Stimulated activated CD4-positive, alpha-beta T cell treated with anti-CD3 and anti-CD28 coated beads, Interleukin-2, amount 100 ng/mL, for 24 hours (primary cell): ENCODE data around the gene RLF.
"Not testable (repeated sequence)": the region's sequence is repeated elsewhere in the genome, so short reads cannot be mapped to it uniquely, and the experiment has no call there.

Source experiments
- DNase-seq, 2 donors: peaks; one replicate each; pipeline ENCODE4 v3.0.0-alpha.2; 2020

The RLF gene

DNA sequence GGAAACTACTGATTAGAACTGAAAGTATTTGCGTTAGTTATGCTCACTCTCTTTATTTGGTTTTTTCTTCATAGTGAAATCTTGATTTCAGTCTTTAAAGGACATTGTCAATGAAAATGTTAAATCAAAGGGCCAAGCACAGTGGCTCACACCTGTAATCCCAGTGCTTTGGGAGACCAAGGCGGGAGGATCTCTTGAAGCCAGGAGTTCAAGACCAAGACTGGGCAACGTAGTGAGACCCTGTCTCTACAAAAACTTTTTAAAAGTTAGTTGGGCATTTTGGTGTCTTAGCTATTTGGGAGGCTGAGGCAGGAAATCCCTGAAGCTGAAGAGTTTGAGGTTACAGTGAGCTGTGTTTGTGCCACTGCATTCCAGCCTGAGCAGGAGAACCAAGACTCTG lies 13.6 kb downstream of the RLF start:
- no peak for DNase-seq

DNA sequence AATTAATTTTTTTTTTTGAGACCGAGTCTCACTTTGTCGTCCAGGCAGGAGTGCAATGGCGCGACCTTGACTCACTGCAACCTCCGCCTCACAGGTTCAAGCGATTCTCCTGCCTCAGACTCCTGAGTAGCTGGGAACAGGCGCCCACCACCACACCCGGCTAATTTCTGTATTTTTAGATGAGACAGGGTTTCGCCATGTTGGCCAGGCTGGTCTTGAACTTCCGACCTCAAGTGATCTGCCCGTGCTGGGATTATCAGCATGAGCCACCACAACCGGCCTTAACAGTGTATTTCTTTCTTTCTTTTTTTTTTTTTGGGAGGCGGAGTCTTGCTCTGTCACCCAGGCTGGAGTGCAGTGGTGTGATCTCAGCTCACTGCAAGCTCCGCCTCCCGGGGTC lies 15.8 kb downstream of the RLF start:
- not testable (repeated sequence) for DNase-seq

DNA sequence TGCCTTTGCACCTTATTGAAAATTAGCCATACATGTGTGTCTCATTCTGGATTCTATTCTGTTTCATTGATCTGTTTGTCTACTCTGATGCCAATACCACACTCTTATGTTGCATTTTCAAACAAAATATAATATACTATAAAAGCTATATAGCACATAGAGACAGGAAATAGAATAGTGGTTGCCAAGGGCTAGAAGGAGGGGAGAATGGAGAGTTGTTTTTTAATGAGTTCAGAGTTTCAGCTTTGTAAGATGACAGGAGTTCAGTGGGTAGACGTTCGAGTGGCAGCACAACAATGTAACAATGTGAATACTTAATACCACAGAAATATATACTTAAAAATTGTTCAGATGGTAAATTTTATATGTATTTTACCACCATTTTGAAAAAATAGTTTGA lies 17.0 kb downstream of the RLF start:
- DNase-seq: no peak

DNA sequence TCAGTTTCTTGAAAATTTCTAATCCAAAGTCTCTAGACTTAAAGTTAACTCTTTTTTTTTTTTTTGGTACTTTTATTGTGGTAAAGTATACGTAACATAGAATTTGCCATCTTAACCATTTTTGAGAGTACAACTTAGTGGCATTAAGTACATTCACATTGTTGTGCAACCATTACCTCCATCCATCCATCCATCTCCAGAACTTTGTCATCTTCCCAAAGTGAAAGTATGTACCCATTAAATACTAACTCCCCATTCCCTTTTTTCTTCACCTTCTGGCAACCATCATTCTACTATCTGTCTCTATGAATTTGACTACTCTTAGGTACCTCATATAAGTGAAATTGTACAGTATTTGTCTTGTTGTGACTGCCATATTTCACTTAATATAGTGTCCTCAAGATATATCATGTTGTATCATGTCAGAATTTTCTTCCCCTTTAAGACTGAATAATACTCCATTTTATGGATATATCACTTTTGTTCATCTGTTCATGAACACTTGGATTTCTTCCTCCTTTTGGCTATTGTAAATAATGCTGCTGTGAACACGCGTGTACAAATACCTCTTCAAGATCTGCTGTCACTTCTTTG lies 18.4 kb downstream of the RLF start:
- DNase-seq: no peak

DNA sequence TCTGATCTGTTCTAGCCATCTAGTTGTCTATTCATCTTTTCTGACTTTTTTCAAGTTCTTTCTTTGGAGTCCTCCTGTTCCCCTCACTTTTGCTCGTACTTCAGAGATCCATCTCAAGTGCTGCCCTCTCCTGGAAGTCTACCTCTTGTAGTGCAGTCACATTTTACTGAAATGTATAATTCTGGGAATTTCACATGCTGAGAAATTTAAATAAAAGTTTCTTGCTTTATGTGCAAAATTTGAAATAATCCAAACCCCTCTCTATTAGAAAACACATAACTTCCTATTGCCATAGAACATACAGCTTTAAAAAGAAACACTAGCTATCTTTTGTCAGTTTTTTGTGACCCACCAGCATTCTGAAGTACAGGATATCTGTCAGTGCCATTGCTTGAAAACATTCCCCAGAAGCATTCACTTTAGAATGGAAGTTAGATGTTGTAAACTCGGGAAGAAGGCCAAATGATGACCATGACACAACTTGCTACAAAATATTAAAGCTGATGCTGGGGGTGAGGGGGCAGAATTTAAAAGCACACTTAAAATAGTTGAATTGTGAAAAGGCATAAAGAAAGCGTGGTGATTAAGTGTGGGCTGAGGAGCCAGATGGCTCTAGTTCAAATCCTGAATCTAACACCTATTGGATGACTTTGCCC lies 22.0 kb downstream of the RLF start:
- no peak for DNase-seq

DNA sequence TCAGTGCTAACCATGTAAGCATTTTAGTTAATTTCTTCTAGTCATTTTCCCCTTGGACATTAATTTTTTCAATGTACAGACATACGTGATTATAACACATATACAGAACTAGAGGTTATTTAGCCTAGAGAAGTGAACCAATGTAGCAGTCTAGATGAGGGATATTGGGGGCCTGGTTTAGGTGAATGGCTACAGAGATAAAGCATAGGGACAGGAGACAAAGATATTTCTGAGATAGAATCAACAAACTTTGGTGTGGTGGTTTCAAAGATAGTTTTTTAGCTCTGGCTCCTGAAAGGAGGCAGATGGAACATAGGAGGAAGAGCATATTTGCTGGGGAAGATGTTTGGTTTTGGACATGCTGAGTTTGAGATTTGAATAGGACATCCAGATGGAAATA lies 23.0 kb downstream of the RLF start:
- DNase-seq: no peak

DNA sequence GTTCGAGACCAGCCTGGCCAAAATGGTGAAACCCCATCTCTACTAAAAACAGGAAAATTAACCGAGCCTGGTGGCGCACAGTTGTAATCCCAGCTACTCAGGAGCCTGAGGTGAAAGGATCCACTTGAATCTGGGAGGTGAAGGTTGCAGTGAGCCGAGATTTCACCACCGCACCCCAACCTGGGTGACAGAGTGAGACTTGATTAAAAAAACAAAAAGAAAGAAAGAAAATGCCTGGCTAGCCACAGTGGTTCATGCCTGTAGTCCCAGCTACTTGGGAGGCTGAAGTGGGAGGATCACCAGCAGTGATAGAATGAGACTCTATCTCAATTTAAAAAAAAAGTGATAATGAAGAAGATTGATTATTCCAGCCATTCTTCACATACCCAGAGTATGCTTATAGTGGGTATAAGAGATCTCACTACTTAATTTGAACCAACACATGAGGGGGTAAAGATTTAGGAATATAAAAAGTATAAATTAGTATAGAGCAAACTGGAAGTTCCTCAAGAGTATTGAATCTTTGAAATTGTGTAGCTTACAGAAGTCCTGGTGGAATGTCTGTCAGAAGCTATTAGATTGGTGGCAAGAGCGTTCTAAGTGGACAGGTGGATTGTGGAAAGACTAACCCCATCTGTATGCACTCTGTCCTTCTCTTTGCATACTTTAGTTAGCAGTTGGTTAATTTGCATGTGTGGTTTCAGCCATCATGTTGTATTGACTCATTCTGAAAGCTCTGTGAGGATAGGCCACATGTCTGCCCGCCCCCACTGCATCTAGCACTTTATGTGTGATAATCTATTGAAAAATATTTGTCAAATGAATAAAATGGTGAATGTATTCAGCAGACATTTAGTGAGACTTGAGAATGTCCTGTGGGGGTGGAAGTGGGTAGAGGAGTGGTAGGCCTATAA lies 25.0 kb downstream of the RLF start:
- DNase-seq: peak; percentile 62 to 67

DNA sequence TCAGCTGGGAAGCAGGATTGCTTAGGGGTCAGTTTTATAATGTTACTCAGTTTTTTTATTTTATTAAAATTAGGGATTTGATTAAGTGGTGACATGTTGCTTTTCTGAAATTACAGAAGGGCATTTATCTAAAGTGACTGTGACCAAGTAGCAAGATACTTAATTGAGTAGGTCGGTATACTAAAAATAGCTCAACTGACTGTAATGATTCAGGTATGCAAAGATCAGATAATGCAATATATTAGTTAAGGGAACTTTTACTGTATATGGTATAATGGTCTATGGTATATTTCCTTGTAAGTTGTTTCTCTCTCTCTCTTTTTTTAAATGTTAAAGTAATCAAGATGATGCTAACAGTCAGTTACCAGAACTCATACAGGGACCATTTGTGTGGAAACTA lies 26.2 kb downstream of the RLF start:
- DNase-seq: no peak

DNA sequence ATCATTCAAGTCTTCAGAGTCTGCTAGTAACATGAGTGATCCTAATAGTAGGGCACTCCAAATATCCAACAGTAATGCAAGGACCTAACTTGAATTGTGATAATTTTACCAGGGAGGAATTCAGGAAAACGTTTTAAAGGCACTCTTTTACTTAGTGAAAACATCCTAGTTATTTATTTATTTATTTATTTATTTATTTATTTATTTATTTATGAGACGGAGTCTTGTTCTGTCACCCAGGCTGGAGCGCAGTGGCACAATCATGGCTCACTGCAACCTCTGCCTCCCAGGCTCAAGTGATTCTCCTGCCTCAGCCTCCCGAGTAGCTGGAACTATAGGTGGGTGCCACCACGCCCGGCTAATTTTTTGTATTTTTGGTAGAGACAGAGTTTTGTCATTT lies 33.5 kb downstream of the RLF start:
- not testable (repeated sequence) for DNase-seq

DNA sequence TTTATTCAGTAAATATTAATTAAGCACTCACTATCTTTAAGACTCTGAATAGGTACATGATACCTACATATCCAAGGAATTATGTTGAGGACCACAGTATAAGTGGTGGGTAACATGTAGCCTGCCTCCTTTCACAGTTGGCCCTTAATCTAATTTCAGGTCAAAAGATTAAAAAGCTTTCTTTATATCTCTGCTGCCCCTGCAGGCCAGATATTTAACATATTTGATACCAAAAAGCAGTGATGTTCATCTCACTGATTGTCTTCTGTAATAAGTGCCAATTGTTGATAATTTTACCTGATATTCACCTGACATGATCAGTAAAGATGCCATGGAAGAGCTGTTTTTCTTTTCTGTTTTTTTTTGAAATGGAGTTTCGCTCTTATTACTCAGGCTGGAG lies 36.5 kb downstream of the RLF start:
- no peak for DNase-seq

DNA sequence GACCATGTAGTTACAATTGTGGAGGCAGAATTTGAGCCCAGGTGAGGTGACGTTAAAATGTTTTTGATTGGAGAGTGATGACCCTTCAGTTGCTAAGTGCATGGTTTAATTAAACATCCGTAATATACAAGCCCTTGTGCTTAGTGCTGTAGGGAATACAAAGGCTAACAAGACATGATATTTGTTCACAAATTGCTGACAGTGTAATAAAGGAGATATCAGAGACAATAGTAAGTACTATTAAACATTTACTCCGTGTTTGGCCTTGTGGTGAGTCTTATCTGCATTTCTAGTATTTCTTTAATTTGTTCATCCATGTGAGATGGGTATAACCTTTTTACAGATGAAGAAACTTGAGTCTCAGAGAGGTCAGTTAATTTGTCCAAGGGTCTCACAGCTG lies 37.9 kb downstream of the RLF start:
- no peak for DNase-seq

DNA sequence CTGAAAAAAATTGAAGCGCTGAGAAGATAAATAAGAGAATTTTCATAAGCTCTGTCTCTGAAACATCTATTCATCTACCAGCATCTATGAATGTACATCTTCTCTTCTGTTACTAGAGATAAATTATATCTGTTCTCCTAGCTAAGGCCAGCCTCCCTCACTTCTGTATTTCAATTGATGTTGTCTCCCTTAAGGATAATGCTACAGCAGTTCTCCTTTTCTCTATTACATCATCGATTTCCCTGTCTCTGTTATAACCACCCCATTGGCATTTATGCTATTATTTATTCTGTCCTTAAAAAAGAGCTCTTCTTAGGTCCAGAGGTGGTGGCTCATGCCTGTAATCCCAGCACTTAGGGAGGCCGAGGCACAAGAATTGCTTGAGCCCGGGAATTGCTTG lies 43.7 kb downstream of the RLF start:
- no peak for DNase-seq

DNA sequence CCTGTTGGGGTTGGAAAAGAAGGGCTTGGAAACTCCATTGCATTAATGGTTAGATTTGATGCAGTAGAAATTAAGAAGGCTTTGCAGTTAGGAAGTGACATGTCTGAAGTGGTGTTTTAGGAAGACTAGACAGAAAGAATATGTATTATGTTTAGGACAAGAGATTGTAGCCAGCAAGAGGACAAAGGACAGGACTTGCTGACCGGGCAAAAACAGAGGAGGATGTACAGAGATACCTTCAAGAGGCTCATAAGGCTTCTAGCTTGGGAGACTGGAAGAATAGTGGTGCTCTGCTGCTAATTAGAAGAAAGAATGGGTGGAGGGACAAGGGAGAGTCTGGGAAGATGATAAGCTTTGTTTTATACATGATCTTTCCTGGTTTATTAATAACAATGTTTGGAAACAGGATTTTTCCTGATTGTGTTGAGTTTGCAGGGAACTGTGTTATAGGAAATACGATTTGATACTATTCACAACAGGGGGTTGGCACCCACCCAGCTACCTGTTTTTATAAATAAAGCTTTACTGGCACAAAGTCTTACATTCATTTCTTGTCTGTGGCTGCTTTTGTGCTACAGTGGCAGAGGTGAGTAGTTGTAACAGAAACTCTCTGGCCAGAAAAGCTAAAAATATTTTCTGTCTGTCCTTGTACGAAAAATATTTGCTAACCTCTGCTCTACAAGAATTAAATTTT lies 49.5 kb downstream of the RLF start:
- DNase-seq: no peak

DNA sequence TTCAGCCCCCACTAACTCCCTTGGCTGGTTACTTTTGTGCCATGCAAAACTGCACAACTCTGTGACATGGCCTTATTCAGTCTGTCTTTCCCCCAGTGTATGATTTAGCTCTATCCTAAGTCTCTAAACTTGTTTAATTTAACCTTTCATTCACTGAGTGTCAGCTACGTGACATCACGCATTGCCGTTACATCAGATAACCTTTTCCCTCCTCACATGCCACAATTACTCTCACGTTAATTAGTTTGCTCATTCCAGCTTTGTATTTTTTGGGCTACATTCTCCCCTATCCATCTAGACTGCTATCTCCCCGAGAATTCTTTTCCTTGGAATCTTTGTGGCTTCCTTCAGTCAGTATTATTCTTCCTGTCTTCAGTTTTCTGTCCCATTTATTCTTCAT lies 57.1 kb downstream of the RLF start:
- DNase-seq: no peak

DNA sequence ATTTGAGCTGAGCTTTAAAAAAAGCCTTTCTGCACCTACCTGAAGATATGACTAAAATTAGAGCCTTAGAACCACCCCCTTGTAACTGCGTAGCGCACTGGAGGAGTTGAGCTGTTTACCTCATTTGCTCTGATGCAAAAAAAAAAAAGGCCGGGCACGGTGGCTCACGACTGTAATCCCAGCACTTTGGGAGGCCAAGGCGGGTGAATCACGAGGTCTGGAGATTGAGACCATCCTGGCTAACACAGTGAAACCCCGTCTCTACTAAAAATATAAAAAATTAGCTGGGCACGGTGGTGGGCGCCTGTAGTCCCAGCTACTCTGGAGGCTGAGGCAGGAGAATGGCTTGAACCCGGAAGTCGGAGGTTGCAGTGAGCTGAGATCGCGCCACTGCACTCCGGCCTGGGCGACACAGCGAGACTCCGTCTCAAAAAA lies 60.3 kb downstream of the RLF start:
- DNase-seq: not testable (repeated sequence)

DNA sequence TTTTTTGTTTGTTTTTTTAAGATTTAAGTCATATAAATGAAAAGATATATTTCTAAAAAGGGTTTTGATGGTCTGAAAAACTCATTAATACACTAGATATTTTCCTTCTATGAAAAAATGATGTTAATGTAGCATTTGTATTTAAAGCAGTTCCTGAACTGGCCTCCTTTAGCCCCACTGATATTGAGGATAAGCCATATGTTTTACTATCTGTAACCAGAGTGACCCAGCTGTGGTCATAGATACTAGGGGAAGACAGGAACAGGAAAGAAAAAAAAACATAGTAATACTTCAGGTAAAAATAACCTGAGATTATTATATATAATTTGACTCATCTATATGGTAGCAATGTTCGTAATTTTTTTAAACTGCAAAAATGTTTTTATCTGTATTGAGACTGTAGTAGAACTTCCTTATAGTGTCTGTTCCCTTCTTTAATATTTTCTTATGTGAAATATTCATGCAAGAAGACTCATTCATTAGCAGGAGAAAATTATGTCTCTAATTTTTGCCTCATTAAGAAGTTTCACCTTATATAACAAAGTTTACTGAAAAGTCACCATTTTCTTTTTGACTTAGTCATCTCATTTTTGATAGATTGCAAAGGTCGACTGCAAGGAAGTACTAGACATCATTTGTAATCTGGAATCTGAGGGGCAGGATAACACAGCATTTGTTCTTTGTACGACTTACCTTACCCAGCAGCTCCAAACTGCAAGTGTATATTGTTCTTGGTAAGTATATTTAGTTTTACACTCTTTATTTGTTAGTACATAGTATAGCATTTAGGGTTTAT lies 61.0 kb downstream of the RLF start:
- no peak for DNase-seq

DNA sequence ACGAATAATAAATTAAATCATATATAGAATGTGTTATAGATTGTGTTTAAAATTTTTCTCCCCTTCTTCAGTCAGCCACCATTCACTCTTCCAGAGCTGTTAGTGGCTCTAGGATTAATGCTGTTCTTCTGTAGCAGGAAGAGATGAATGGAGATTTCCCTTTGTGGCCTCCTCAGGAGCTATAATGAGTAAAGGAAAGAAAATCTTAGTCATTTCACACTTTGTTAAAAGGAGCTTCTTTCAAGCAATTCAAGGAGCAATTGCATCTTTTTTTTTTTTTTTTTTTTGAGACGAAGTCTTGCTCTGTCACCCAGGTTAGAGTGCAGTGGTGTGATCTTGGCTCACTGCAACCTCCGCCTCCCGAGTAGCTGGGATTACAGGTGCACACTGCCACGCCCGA lies 62.9 kb downstream of the RLF start:
- no peak for DNase-seq

DNA sequence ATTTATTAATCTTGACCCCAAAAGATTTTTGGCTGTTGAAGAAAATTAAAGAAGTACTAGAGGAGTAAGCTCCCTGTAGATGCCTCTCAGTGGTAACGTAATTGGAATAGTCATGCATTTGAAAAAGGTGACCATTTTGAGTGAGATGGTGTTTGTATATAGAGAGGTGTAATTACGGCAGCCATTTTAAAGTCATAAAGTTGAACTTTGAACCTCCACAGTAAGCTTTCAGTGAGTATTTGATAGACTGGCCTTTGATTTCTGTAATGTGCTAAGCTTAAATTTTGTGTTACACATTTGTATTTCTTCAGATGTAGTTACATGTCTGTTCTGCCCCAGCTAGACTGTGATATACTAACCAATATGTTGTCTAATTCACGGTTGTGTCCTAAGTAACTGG lies 65.0 kb downstream of the RLF start:
- no peak for DNase-seq

DNA sequence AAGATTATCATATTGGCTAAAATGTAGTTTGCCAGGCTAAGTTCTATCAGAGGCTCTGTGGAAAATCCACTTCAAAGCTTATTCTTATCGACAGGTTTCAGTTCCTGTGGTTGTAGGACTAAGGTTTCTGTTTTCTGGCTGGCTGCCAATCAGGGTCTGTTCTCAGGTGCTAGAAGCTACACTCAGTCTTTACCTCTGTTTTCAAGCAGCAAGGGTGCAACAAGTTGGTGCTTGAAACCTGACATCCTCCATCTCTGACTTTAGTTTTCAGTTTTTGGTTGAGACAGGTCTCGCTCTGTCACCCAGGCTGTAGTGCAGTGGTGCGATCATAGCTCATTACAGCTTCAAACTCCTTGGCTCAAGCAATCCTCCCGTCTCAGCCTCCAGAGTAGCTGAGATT lies 71.3 kb downstream of the RLF start:
- peak; percentile 55 to 70 for DNase-seq

DNA sequence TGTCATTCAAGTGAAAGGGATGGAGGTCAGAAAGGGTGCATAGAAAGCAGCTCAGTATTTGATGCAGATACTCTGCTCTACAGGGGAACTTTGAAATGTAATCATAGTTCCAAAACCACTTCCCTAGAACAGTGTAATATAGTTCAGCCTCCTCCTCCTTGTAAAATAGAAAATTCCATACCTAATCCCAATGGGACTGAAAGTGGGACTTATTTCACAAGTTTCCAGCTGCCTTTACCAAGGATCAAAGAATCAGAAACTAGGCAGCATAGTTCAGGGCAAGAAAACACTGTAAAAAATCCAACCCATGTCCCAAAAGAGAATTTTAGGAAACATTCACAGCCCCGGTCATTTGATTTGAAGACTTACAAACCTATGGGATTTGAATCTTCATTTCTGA lies 78.4 kb downstream of the RLF start:
- DNase-seq: no peak

DNA sequence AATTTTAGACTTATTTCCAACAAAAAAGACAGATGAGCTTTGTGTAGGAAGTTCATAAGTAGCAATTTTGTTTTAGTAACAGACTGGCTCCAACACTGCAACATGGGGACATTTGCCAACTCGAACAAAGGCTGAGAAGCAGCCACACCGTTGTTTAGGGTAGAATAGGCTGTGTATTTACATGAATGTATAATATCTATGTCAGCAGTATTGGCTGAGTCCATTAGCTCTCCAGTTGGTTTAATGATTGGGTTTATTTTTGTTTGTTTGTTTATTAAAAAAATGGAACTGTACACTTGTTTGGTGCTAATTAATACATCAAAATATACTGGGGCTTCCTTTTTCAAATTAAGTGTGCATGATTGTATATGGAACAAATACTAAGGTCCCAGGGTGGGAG lies 79.2 kb downstream of the RLF start:
- DNase-seq: no peak

DNA sequence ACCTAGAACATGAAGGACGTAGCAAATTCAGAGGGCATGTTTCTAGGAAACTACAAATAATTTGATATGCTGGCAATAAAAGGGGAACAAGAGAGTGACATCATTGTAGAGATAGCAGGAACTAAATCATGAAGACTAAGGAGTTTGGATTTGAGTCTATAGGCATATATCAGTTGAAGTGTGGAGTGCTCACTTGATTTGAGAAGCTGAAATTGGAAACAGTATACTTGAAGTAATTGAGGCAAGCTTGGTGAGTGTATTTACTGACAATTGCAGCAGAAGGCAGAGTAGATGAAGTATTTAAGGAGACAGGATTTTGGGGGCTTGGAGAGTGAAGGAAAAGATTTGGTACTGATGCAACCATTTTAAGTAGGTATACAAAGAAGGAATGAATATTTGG lies 80.2 kb downstream of the RLF start:
- no peak for DNase-seq

DNA sequence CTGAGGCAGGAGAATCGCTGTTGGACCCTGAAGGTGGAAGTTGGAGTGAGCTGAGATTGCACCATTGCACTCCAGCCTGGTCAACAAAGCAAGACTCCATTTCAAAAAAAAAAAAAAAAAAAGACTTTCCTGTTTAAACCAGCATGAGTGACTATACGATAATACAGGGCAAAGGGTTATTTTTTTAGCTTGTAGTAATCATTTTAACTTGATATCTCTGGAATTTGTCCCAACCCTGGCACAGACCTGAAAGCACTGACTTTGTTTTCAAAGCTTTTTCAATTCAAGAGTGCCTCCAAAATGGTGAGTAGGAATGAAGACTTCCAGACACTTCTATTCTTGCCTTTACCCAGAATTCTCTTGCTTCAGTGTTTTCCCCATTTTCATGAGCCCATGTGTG lies 82.2 kb downstream of the RLF start:
- no peak for DNase-seq
